H1 (cell line): ENCODE data around the gene DUSP10. TPM values are rescaled to one million over a fixed set of nuclear protein-coding genes. Genes with fewer than 3 reads are reported as not detected.

ENCODE experiments used
- CTCF ChIA-PET: fragments of 300-600 bp; sonication (Branson Sonifier 250); formaldehyde crosslinking; loops from one replicate; lab custom pipeline; 2021; ENCODE audit not compliant: partially characterized antibody; lab: Charles Lee
- POLR2A ChIA-PET: fragments of 300-600 bp; sonication (Branson Sonifier 250); formaldehyde crosslinking; loops from one replicate; lab custom pipeline; 2021; ENCODE audit warnings: inconsistent platforms; ENCODE audit not compliant: partially characterized antibody; lab: Charles Lee
- DNase-seq, 2 experiments: peaks; one replicate each; pipeline versions ENCODE4 v3.0.0 to v3.0.0-alpha.2; 2010 to 2022; ENCODE audit warnings: low spot score in 2 of 2, low read depth in 1 of 2, mixed read lengths in 1 of 2
- FAIRE-seq: peaks from 2 replicates; lab custom pipeline; 2011; peaks lifted over from hg19 to GRCh38; lab: Jason Lieb, UNC
- H2AFZ ChIP-seq: 2 replicates; pipeline ENCODE4 v1.8.1; 2012; ENCODE audit warnings: low read length, inconsistent platforms
- H2AK5ac ChIP-seq: 2 replicates; pipeline ENCODE4 v1.6.1; 2013; ENCODE audit warnings: low read depth, low read length
- H2BK120ac ChIP-seq: replicated peaks from 2 replicates; pipeline ENCODE3; 2013; ENCODE audit warnings: low read depth, low read length, inconsistent platforms
- H2BK12ac ChIP-seq: 2 replicates; pipeline ENCODE4 v1.6.1; 2013; ENCODE audit warnings: low read depth, low read length
- H2BK15ac ChIP-seq: 2 replicates; pipeline ENCODE4 v1.6.1; 2013; ENCODE audit warnings: low read length
- H2BK20ac ChIP-seq: 2 replicates; pipeline ENCODE4 v1.6.1; 2013; ENCODE audit warnings: low read length
- H2BK5ac ChIP-seq: 2 replicates; pipeline ENCODE4 v1.6.1; 2013; ENCODE audit warnings: low read depth, low read length
- H3K14ac ChIP-seq: 2 replicates; pipeline ENCODE4 v1.6.1; 2013; ENCODE audit warnings: inconsistent platforms; ENCODE audit not compliant: insufficient read length
- H3K18ac ChIP-seq: 2 replicates; pipeline ENCODE4 v1.6.1; 2013; ENCODE audit warnings: low read length; ENCODE audit errors: extremely low read depth
- H3K23ac ChIP-seq: 2 replicates; pipeline ENCODE4 v1.6.1; 2013; ENCODE audit warnings: inconsistent platforms; ENCODE audit not compliant: insufficient read length
- H3K23me2 ChIP-seq: 2 replicates; pipeline ENCODE4 v1.6.1; 2013; ENCODE audit warnings: low read depth, low read length
- H3K27ac ChIP-seq: 2 replicates; pipeline ENCODE4 v1.6.1; 2011; ENCODE audit warnings: low read depth, low read length, inconsistent platforms
- H3K27me3 ChIP-seq, 4 experiments: replicated peaks in 1 of 4; 1 replicate in 1 of 4; 2 replicates in 3 of 4; pipeline versions ENCODE4 v1.6.1 to v1.8.1; 2011 to 2013; ENCODE audit warnings: low read length in 3 of 4, mild to moderate bottlenecking in 3 of 4, inconsistent platforms in 2 of 4, mixed read lengths in 2 of 4, moderate library complexity in 1 of 4; ENCODE audit not compliant: control insufficient read depth in 3 of 4, insufficient read depth in 3 of 4; ENCODE audit errors: extremely low read depth in 1 of 4
- H3K36me3 ChIP-seq, 4 experiments: 2 replicates each; pipeline versions ENCODE4 v1.6.1 to v1.8.1; 2011 to 2013; ENCODE audit warnings: mild to moderate bottlenecking in 4 of 4, low read length in 3 of 4, moderate library complexity in 2 of 4, control low read depth in 1 of 4, inconsistent platforms in 1 of 4; ENCODE audit not compliant: insufficient read depth in 4 of 4, control insufficient read depth in 2 of 4
- H3K4ac ChIP-seq: replicated peaks from 2 replicates; pipeline ENCODE3; 2013; ENCODE audit warnings: low read length, low read depth, mixed read lengths, inconsistent platforms; ENCODE audit not compliant: insufficient read length
- H3K4me1 ChIP-seq, 4 experiments: replicated peaks in 1 of 4; 1 replicate in 1 of 4; 2 replicates in 3 of 4; pipeline versions ENCODE4 v1.6.1 to v1.8.1; 2011 to 2013; ENCODE audit warnings: low read length in 3 of 4, inconsistent platforms in 2 of 4, mixed read lengths in 1 of 4; ENCODE audit not compliant: insufficient read depth in 4 of 4, control insufficient read depth in 3 of 4
- H3K4me2 ChIP-seq, 2 experiments: 2 replicates each; pipeline versions ENCODE4 v1.6.1 to v1.8.1; 2011 to 2013; ENCODE audit warnings: low read depth in 2 of 2, low read length in 2 of 2, control low read depth in 1 of 2, inconsistent platforms in 1 of 2, mild to moderate bottlenecking in 1 of 2; ENCODE audit not compliant: insufficient read depth in 1 of 2
- H3K4me3 ChIP-seq, 4 experiments: fragments of 200-600, 300-600 bp in 1 of 4; sonication (generic), shearing (Covaris generic), sonication (Bioruptor Twin) in 1 of 4; 2 replicates each; pipeline versions ENCODE4 v1.5.1 to v1.8.1; 2011 to 2016; ENCODE audit warnings: low read length in 4 of 4, low read depth in 3 of 4, control low read depth in 2 of 4, inconsistent platforms in 2 of 4, mild to moderate bottlenecking in 2 of 4, mixed read lengths in 1 of 4, moderate library complexity in 1 of 4; ENCODE audit not compliant: insufficient read depth in 2 of 4; ENCODE audit errors: extremely low read depth in 1 of 4
- H3K56ac ChIP-seq: replicated peaks from 2 replicates; pipeline ENCODE3; 2013; ENCODE audit warnings: low read depth, mild to moderate bottlenecking, mixed read lengths, low read length, inconsistent platforms; ENCODE audit not compliant: insufficient read length
- H3K79me1 ChIP-seq: 2 replicates; pipeline ENCODE4 v1.6.1; 2013; ENCODE audit warnings: low read depth, low read length, control low read depth
- H3K79me2 ChIP-seq, 2 experiments: 2 replicates each; pipeline versions ENCODE4 v1.6.1 to v1.8.1; 2012 to 2013; ENCODE audit warnings: low read length in 2 of 2, mild to moderate bottlenecking in 2 of 2, inconsistent platforms in 1 of 2; ENCODE audit not compliant: insufficient read depth in 2 of 2, control insufficient read depth in 1 of 2
- H3K9ac ChIP-seq, 4 experiments: replicated peaks in 1 of 4; 1 replicate in 1 of 4; 2 replicates in 3 of 4; pipeline versions ENCODE4 v1.6.1 to v1.8.1; 2011 to 2013; ENCODE audit warnings: low read depth in 3 of 4, low read length in 3 of 4, control low read depth in 2 of 4, mild to moderate bottlenecking in 2 of 4, moderate library complexity in 2 of 4, inconsistent platforms in 1 of 4; ENCODE audit errors: extremely low read depth in 1 of 4
- H3K9me3 ChIP-seq, 2 experiments: 2 replicates each; pipeline versions ENCODE4 v1.6.1 to v1.8.1; 2012 to 2013; ENCODE audit warnings: mild to moderate bottlenecking in 2 of 2, moderate library complexity in 2 of 2, control low read depth in 1 of 2, inconsistent platforms in 1 of 2, low read depth in 1 of 2, low read length in 1 of 2, mixed read lengths in 1 of 2; ENCODE audit not compliant: insufficient read depth in 2 of 2
- H4K20me1 ChIP-seq, 2 experiments: replicated peaks in 1 of 2; 2 replicates each; pipeline versions ENCODE3 to v1.8.1; 2011 to 2013; ENCODE audit warnings: inconsistent platforms in 2 of 2, low read length in 2 of 2, mild to moderate bottlenecking in 1 of 2; ENCODE audit not compliant: insufficient read depth in 2 of 2, control insufficient read depth in 1 of 2
- H4K5ac ChIP-seq: 2 replicates; pipeline ENCODE4 v1.6.1; 2013; ENCODE audit warnings: low read length, low read depth, mixed read lengths, inconsistent platforms; ENCODE audit not compliant: insufficient read length
- H4K8ac ChIP-seq: 2 replicates; pipeline ENCODE4 v1.8.0; 2013; ENCODE audit warnings: mild to moderate bottlenecking, moderate library complexity, low read length, inconsistent platforms; ENCODE audit not compliant: insufficient read depth; ENCODE audit errors: extremely low read depth
- H4K91ac ChIP-seq: replicated peaks from 2 replicates; pipeline ENCODE3; 2013; ENCODE audit warnings: low read length, mixed read lengths, inconsistent platforms; ENCODE audit not compliant: insufficient read length
- SP4 ChIP-seq: IDR thresholded peaks from 2 replicates; pipeline ENCODE4 v1.6.1; 2012; ENCODE audit warnings: low read length, inconsistent platforms
- ZNF274 ChIP-seq: IDR thresholded peaks from 2 replicates; pipeline ENCODE4 v1.7.0; 2012; ENCODE audit warnings: low read length, borderline replicate concordance; ENCODE audit errors: extremely low read depth
- WGBS, 2 experiments: shearing (Covaris generic) in 1 of 2; methylation state at CpG; one replicate each; pipeline versions ENCODE4 v1.1.6 to v1.1.7; 2013 to 2015; ENCODE audit warnings: low lambda C conversion rate in 2 of 2, mixed read lengths in 2 of 2, inconsistent platforms in 1 of 2, low coverage in 1 of 2, missing lambda C conversion rate in 1 of 2; ENCODE audit not compliant: insufficient replicate concordance in 2 of 2, insufficient coverage in 1 of 2, insufficient read length in 1 of 2; ENCODE audit errors: extremely low coverage in 1 of 2, missing lambda C conversion rate in 1 of 2; 5-methylcytosine and 5-hydroxymethylcytosine counted together
- polyA plus RNA-seq, 7 experiments: library from polyadenylated mRNA; depleted of rRNA in 3 of 7; stranded (reverse) in 5 of 7; unstranded in 2 of 7; fragments of >200 nt in 5 of 7; fragments of 200-250 nt in 2 of 7; gene quantifications; 1 replicate in 5 of 7; 2 replicates in 1 of 7; 4 replicates in 1 of 7; pipeline versions ENCODE4 v1.2.1 to v1.2.3, GENCODE V29; 2011 to 2013; ENCODE audit warnings: missing spikeins in 2 of 7, mixed read lengths in 2 of 7
- total RNA-seq: library from RNA; stranded (reverse); fragmentation: NEBNext Ultra II Directional; extraction: Animal tissue kit (Norgen Biotek cat#: 25700); gene quantifications from 2 replicates; pipeline ENCODE4 v1.2.1, GENCODE V29; 2021

Gene DUSP10
- total and polyA plus RNA-seq, 2 of the 8 experiments (the other 6 are each of a cell fraction or from before 2014, with no cell fraction given): 1.2 TPM

- no peak overlapping the region for H3K4me2 ChIP-seq
- no peak overlapping the region for H3K23ac ChIP-seq
- H3K23me2 ChIP-seq: no peaks in the 10 kb centered on the region
- H3K18ac ChIP-seq: no peak overlapping the region
- H3K4ac ChIP-seq: no peak overlapping the region
- H3K36me3 ChIP-seq: no peaks in the 10 kb centered on the region
- H4K8ac ChIP-seq: no peak overlapping the region
- no peak overlapping the region for H4K5ac ChIP-seq
- WGBS, 2 experiments: 65% methylated on average over 7 of the region's 7 CpGs; no CpG with 5 or more reads in 1 of the 2 experiments
- no peaks in the 10 kb centered on the region for H3K4me1 ChIP-seq
- H3K79me2 ChIP-seq: no peaks in the 10 kb centered on the region
- H3K56ac ChIP-seq: no peak overlapping the region
- no peak overlapping the region for H2AK5ac ChIP-seq
- H2BK15ac ChIP-seq: no peak overlapping the region
- no peak overlapping the region for H3K14ac ChIP-seq
- no peaks in the 10 kb centered on the region for H3K9me3 ChIP-seq
- no peak overlapping the region for H3K4me3 ChIP-seq
- H4K91ac ChIP-seq: no peak overlapping the region
- H4K20me1 ChIP-seq: no peaks in the 10 kb centered on the region
- DNase-seq (no peak), FAIRE-seq (no peak)
- no peak overlapping the region for H3K9ac ChIP-seq
- H2BK12ac ChIP-seq: no peak overlapping the region
- H3K79me1 ChIP-seq: no peaks in the 10 kb centered on the region
- no peak overlapping the region for H2BK20ac ChIP-seq
- CTCF ChIA-PET: interaction anchor here (1.4 kb wide), 1 partner anchor 315 kb away, joined by 3 read pairs; no protein-coding TSS in a partner anchor
- POLR2A ChIA-PET: no interaction called here
- H2AFZ ChIP-seq: no peak overlapping the region
- no peaks in the 10 kb centered on the region for H3K27me3 ChIP-seq
- H2BK120ac ChIP-seq: no peak overlapping the region
- no peak overlapping the region for H3K27ac ChIP-seq
- no peak overlapping the region for H2BK5ac ChIP-seq
- TF ChIP-seq ZNF274 (no peak), SP4 (no peak)
These were observed 39.3 kb upstream of the DUSP10 start for GRCh38 chr1:221781102-221781755.
